ENCODE data around the gene DTX1.
"Not testable (repeated sequence)": the region's sequence is repeated elsewhere in the genome, so short reads cannot be mapped to it uniquely, and the experiment has no call there.

DTX1 gene

GRCh38 chr12:113140706-113141105 lies 84.2 kb downstream of the DTX1 start:
- Histone ChIP-seq H4K91ac (ENCODE audit: low read depth, low read length) (no peak overlapping the region), H3K4me2 (ENCODE audit: low read length) (no peak overlapping the region), H4K8ac (ENCODE audit: low read depth, low read length) (no peak overlapping the region), H3K4ac (ENCODE audit: low read depth, low read length) (no peak overlapping the region), H3K79me2 (ENCODE audit: control insufficient read depth, insufficient read depth, low read length, poor library complexity) (no peaks in the 10 kb centered on the region), H2BK5ac (ENCODE audit: low read depth, low read length, poor library complexity) (no peak overlapping the region), H3K14ac (ENCODE audit: low read length) (no peak overlapping the region), H3K18ac (ENCODE audit: low read length) (no peak overlapping the region), H2AK5ac (ENCODE audit: low read length) (no peak overlapping the region), H3K9ac (ENCODE audit: low read length) (no peak overlapping the region), H3K9me3 (ENCODE audit: insufficient read depth, low read depth, low read length) (no peaks in the 10 kb centered on the region), H3K4me1 (ENCODE audit: control insufficient read depth in 1 of 2, insufficient read depth in 2 of 2, low read length in 2 of 2) (peaks cover 0 to 3% of the 10 kb centered on the region in 2 experiments), H2BK12ac (ENCODE audit: low read length) (no peak overlapping the region), H4K12ac (ENCODE audit: low read depth, low read length) (no peak overlapping the region), H3K4me3 (ENCODE audit: low read depth, low read length) (no peak overlapping the region), H3K27ac (ENCODE audit: low read depth, low read length) (no peak overlapping the region), H3K27me3 (ENCODE audit: insufficient read depth, low read length) (no peaks in the 10 kb centered on the region), H3K23ac (ENCODE audit: low read length) (no peak overlapping the region), H3K36me3 (ENCODE audit: control insufficient read depth in 1 of 2, insufficient read depth in 2 of 2, low read length in 2 of 2) (no peaks in the 10 kb centered on the region), H3K79me1 (ENCODE audit: low read length) (no peaks in the 10 kb centered on the region), H2AFZ (ENCODE audit: insufficient read depth, low read length, poor library complexity) (no peak overlapping the region), H2BK120ac (ENCODE audit: insufficient read depth, low read length, poor library complexity) (no peak overlapping the region)
- no peak for DNase-seq
- WGBS (ENCODE audit: extremely low coverage, insufficient coverage, insufficient read length): no CpG with 5 or more reads among the region's 7 CpGs

DNA sequence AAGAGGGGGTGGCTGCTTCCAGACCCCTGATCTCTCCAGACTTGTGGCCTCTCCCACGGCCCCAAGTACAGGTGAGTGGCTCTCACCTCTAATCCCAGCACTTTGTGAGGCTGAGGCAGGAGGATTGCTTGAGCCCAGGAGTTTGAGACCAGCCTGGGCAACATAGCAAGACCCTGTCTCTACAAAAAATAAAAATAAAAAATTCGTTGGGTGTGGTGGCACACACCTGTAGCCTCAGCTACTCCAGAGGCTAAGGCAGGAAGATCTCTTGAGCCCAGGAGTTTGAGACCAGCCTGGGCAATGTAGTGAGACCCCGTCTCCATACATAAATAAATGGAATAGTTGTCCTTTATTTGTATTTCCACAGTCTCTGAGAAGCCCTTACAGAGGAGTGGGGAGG lies 85.2 kb downstream of the DTX1 start:
- H3K14ac ChIP-seq (ENCODE audit: low read length); H4K12ac ChIP-seq (ENCODE audit: low read depth, low read length); H3K27me3 ChIP-seq (ENCODE audit: insufficient read depth, low read length); H4K91ac ChIP-seq (ENCODE audit: low read depth, low read length); H2BK120ac ChIP-seq (ENCODE audit: insufficient read depth, low read length, poor library complexity); H3K18ac ChIP-seq (ENCODE audit: low read length); H3K4me3 ChIP-seq (ENCODE audit: low read depth, low read length); H2AK5ac ChIP-seq (ENCODE audit: low read length); H4K8ac ChIP-seq (ENCODE audit: low read depth, low read length); H3K4me1 ChIP-seq (ENCODE audit: control insufficient read depth in 1 of 2, insufficient read depth in 2 of 2, low read length in 2 of 2); H3K79me2 ChIP-seq (ENCODE audit: control insufficient read depth, insufficient read depth, low read length, poor library complexity); H2BK5ac ChIP-seq (ENCODE audit: low read depth, low read length, poor library complexity); DNase-seq; H3K79me1 ChIP-seq (ENCODE audit: low read length); H3K4ac ChIP-seq (ENCODE audit: low read depth, low read length); H3K36me3 ChIP-seq (ENCODE audit: control insufficient read depth in 1 of 2, insufficient read depth in 2 of 2, low read length in 2 of 2); H3K23ac ChIP-seq (ENCODE audit: low read length); H3K9ac ChIP-seq (ENCODE audit: low read length); H3K9me3 ChIP-seq (ENCODE audit: insufficient read depth, low read depth, low read length); H2AFZ ChIP-seq (ENCODE audit: insufficient read depth, low read length, poor library complexity); H3K4me2 ChIP-seq (ENCODE audit: low read length); H2BK12ac ChIP-seq (ENCODE audit: low read length); H3K27ac ChIP-seq (ENCODE audit: low read depth, low read length): not testable (repeated sequence)
- no CpG with 5 or more reads among the region's 3 CpGs for WGBS (ENCODE audit: extremely low coverage, insufficient coverage, insufficient read length)

DNA sequence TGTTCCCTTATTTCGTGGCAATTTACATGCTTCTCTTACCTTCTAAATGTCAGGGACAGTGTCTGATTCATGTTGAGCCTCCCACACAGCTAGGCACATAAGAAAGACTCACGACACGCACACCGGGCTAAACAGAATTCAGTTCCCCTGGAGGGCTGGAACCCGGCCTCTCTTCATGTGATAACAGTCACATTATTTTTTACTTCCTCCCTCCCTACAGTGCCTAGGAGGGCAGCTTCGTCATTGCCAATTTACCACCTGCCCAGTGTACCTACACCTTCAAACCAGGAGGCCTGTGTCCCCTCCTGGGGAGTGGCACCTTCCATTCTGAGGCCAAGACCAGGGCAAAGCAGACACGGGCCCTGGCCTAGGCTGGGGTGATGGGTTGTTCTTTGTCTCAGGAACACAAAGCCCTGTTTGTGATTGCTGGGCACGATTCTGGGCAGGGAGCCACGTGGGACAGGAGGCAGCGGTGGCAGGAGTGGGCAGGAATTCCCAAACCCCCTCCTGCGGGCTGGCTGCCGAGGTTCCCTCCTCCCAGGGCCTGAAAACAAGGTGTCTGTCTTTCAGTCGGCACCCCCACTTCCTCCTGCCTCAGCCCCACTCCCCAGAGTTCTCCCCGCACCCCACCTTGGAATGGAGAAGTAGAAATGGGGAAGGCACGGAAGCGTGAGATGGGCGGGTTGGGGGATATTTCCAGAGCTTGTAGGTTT lies 85.8 kb downstream of the DTX1 start:
- Histone ChIP-seq H3K4ac (ENCODE audit: low read depth, low read length) (no peak overlapping the region), H3K4me3 (ENCODE audit: low read depth, low read length) (no peak overlapping the region), H4K91ac (ENCODE audit: low read depth, low read length) (no peak overlapping the region), H3K9me3 (ENCODE audit: insufficient read depth, low read depth, low read length) (no peaks in the 10 kb centered on the region), H2AK5ac (ENCODE audit: low read length) (no peak overlapping the region), H2AFZ (ENCODE audit: insufficient read depth, low read length, poor library complexity) (no peak overlapping the region), H4K8ac (ENCODE audit: low read depth, low read length) (no peak overlapping the region), H2BK12ac (ENCODE audit: low read length) (no peak overlapping the region), H2BK5ac (ENCODE audit: low read depth, low read length, poor library complexity) (no peak overlapping the region), H3K36me3 (ENCODE audit: control insufficient read depth in 1 of 2, insufficient read depth in 2 of 2, low read length in 2 of 2) (no peaks in the 10 kb centered on the region), H2BK120ac (ENCODE audit: insufficient read depth, low read length, poor library complexity) (no peak overlapping the region), H3K18ac (ENCODE audit: low read length) (no peak overlapping the region), H3K79me1 (ENCODE audit: low read length) (no peaks in the 10 kb centered on the region), H3K4me1 (ENCODE audit: control insufficient read depth in 1 of 2, insufficient read depth in 2 of 2, low read length in 2 of 2) (no peaks in the 10 kb centered on the region), H3K14ac (ENCODE audit: low read length) (no peak overlapping the region), H3K4me2 (ENCODE audit: low read length) (no peak overlapping the region), H3K9ac (ENCODE audit: low read length) (no peak overlapping the region), H4K12ac (ENCODE audit: low read depth, low read length) (no peak overlapping the region), H3K27ac (ENCODE audit: low read depth, low read length) (no peak overlapping the region), H3K27me3 (ENCODE audit: insufficient read depth, low read length) (no peaks in the 10 kb centered on the region), H3K23ac (ENCODE audit: low read length) (no peak overlapping the region), H3K79me2 (ENCODE audit: control insufficient read depth, insufficient read depth, low read length, poor library complexity) (no peaks in the 10 kb centered on the region)
- no CpG with 5 or more reads among the region's 17 CpGs for WGBS (ENCODE audit: extremely low coverage, insufficient coverage, insufficient read length)
- peak in 1 of 2 donors; percentile 23 for DNase-seq

DNA sequence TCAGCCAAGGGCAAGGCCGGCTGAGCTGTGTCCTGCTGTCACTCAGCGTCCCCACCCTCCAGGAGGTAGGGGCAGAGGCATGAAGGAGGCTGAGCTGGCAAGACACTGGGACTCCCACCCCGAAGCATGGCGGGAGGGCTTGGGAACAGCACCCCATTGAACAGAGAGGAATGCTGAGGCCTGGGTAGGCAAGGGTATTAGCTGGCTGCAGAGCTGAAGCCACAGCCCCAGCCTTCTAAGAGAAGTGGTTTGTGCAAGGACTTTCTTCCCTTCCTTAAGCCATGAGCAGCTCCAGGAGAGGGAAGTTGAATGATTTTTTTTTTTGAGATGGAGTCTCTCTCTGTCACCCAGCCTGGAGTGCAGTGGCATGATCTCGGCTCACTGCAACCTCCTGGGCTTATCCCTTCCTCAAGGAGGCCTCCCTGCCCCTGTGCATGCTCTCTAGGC lies 86.4 kb downstream of the DTX1 start:
- H3K4me1 ChIP-seq (ENCODE audit: control insufficient read depth in 1 of 2, insufficient read depth in 2 of 2, low read length in 2 of 2): no peaks in the 10 kb centered on the region
- WGBS (ENCODE audit: extremely low coverage, insufficient coverage, insufficient read length): no CpG with 5 or more reads among the region's 5 CpGs
- H3K4me2 ChIP-seq (ENCODE audit: low read length): no peak overlapping the region
- no peaks in the 10 kb centered on the region for H3K36me3 ChIP-seq (ENCODE audit: control insufficient read depth in 1 of 2, insufficient read depth in 2 of 2, low read length in 2 of 2)
- no peak overlapping the region for H3K14ac ChIP-seq (ENCODE audit: low read length)
- H3K27ac ChIP-seq (ENCODE audit: low read depth, low read length): no peak overlapping the region
- H3K9me3 ChIP-seq (ENCODE audit: insufficient read depth, low read depth, low read length): no peaks in the 10 kb centered on the region
- H4K8ac ChIP-seq (ENCODE audit: low read depth, low read length): no peak overlapping the region
- no peak overlapping the region for H4K12ac ChIP-seq (ENCODE audit: low read depth, low read length)
- no peak overlapping the region for H2AFZ ChIP-seq (ENCODE audit: insufficient read depth, low read length, poor library complexity)
- no peak overlapping the region for H3K9ac ChIP-seq (ENCODE audit: low read length)
- no peak overlapping the region for H2BK5ac ChIP-seq (ENCODE audit: low read depth, low read length, poor library complexity)
- no peak overlapping the region for H2BK120ac ChIP-seq (ENCODE audit: insufficient read depth, low read length, poor library complexity)
- no peak overlapping the region for H2AK5ac ChIP-seq (ENCODE audit: low read length)
- no peak for DNase-seq
- H4K91ac ChIP-seq (ENCODE audit: low read depth, low read length): no peak overlapping the region
- no peak overlapping the region for H3K18ac ChIP-seq (ENCODE audit: low read length)
- no peak overlapping the region for H3K4me3 ChIP-seq (ENCODE audit: low read depth, low read length)
- no peak overlapping the region for H3K4ac ChIP-seq (ENCODE audit: low read depth, low read length)
- no peaks in the 10 kb centered on the region for H3K27me3 ChIP-seq (ENCODE audit: insufficient read depth, low read length)
- no peak overlapping the region for H3K23ac ChIP-seq (ENCODE audit: low read length)
- no peaks in the 10 kb centered on the region for H3K79me1 ChIP-seq (ENCODE audit: low read length)
- no peaks in the 10 kb centered on the region for H3K79me2 ChIP-seq (ENCODE audit: control insufficient read depth, insufficient read depth, low read length, poor library complexity)
- no peak overlapping the region for H2BK12ac ChIP-seq (ENCODE audit: low read length)

All from trophoblast cell (in vitro differentiated cells and primary cell).